HepG2 (cell line): Measurements from ENCODE around the gene PROM2. TPM values are rescaled to one million over a fixed set of nuclear protein-coding genes. Genes with fewer than 3 reads are reported as not detected.

Experiments
- ATAC-seq: fragments of 200-7000 bp; cut with Tn5 transposase; 3 replicates; pipeline ENCODE4 v1.9.1; 2020; ENCODE audit warnings: mild to moderate bottlenecking, moderate library complexity
- BruUV-seq: library from RNA; stranded (reverse); fragments of 400-500 nt; replicated peaks from 2 replicates; lab custom pipeline; 2021; lab: Mats Ljungman, UMichigan
- CTCF ChIA-PET: fragments of 300-600 bp; formaldehyde crosslinking; extraction: SDS; loops from one replicate; lab custom pipeline; 2021; ENCODE audit warnings: low total read pairs, inconsistent platforms, low intra/inter-chr PET ratio; lab: Yijun Ruan, JAX
- POLR2A ChIA-PET: fragments of 350-600 bp; sonication (Branson Sonifier 250); formaldehyde crosslinking; loops from one replicate; lab custom pipeline; 2020; ENCODE audit warnings: antibody characterized with exemption, inconsistent platforms; lab: Yijun Ruan, JAX
- DNase-seq: peaks from one replicate; pipeline ENCODE4 v3.0.0-alpha.2; 2015; ENCODE audit warnings: low spot score
- FAIRE-seq: peaks from 3 replicates; lab custom pipeline; 2011; peaks lifted over from hg19 to GRCh38; lab: Jason Lieb, UNC
- H2AFZ ChIP-seq: one replicate; pipeline ENCODE4 v1.6.1; 2011; ENCODE audit warnings: low read length, inconsistent platforms
- H3K27ac ChIP-seq: fragments of 300-600 bp; 3 replicates; pipeline ENCODE4 v1.8.0; 2011; ENCODE audit warnings: mixed run types, mild to moderate bottlenecking, mixed read lengths, low read length, inconsistent platforms; ENCODE audit not compliant: insufficient read depth; ENCODE audit errors: extremely low read length
- H3K27me3 ChIP-seq, 2 experiments: fragments of 200-600 bp in 1 of 2; 2 replicates in 1 of 2; 3 replicates in 1 of 2; pipeline versions ENCODE4 v1.6.0 to v1.8.0; 2011; ENCODE audit warnings: low read length in 2 of 2, mild to moderate bottlenecking in 2 of 2, moderate library complexity in 2 of 2, inconsistent platforms in 1 of 2; ENCODE audit not compliant: insufficient read depth in 2 of 2, control insufficient read depth in 1 of 2
- H3K36me3 ChIP-seq, 2 experiments: fragments of 200-600 bp in 1 of 2; replicated peaks in 1 of 2; 2 replicates in 1 of 2; 3 replicates in 1 of 2; pipeline versions ENCODE4 v1.5.1 to v1.8.0; 2011; ENCODE audit warnings: low read length in 2 of 2, inconsistent platforms in 1 of 2; ENCODE audit not compliant: insufficient read depth in 2 of 2, control insufficient read depth in 1 of 2
- H3K4me1 ChIP-seq: 2 replicates; pipeline ENCODE4 v1.5.1; 2012; ENCODE audit warnings: low read length, inconsistent platforms; ENCODE audit not compliant: insufficient read depth
- H3K4me2 ChIP-seq: 2 replicates; pipeline ENCODE4 v1.6.0; 2011; ENCODE audit warnings: low read depth, low read length, inconsistent platforms
- H3K4me3 ChIP-seq, 3 experiments: fragments of 200-600 bp in 1 of 3; sonication (generic), shearing (Covaris generic) in 1 of 3; replicated peaks in 1 of 3; 2 replicates each; pipeline ENCODE4 v1.5.1; 2011 to 2016; ENCODE audit warnings: low read length in 3 of 3, inconsistent platforms in 2 of 3, low read depth in 2 of 3, mild to moderate bottlenecking in 2 of 3, control low read depth in 1 of 3, mixed read lengths in 1 of 3; ENCODE audit not compliant: insufficient read depth in 1 of 3
- H3K79me2 ChIP-seq: one replicate; pipeline ENCODE4 v1.6.1; 2011; ENCODE audit warnings: low read length, inconsistent platforms; ENCODE audit not compliant: insufficient read depth
- H3K9ac ChIP-seq: 2 replicates; pipeline ENCODE4 v1.6.0; 2011; ENCODE audit warnings: mild to moderate bottlenecking, low read depth, low read length, inconsistent platforms; ENCODE audit not compliant: insufficient read depth
- H3K9me3 ChIP-seq: 2 replicates; pipeline ENCODE4 v1.5.1; 2012; ENCODE audit warnings: mild to moderate bottlenecking, low read length
- H4K20me1 ChIP-seq: 2 replicates; pipeline ENCODE4 v1.6.0; 2011; ENCODE audit warnings: inconsistent platforms, mild to moderate bottlenecking, low read length, moderate library complexity; ENCODE audit not compliant: insufficient read depth
- GTF2F1 ChIP-seq: fragments of 150-350 bp; IDR thresholded peaks from 2 replicates; pipeline ENCODE4 v1.6.1; 2014; ENCODE audit warnings: low read length
- MIXL1 ChIP-seq: IDR thresholded peaks from 2 replicates; pipeline ENCODE4 v1.6.1; 2016
- SOX5 ChIP-seq: IDR thresholded peaks from 2 replicates; pipeline ENCODE4 v1.6.1; 2016; ENCODE audit warnings: borderline replicate concordance
- WGBS: methylation state at CpG from one replicate; pipeline ENCODE4 v1.1.6; 2017; ENCODE audit warnings: low lambda C conversion rate; 5-methylcytosine and 5-hydroxymethylcytosine counted together
- in situ Hi-C: cut with HindIII; loops from 2 replicates; pipeline ENCODE4 v1.10.0; 2017; ENCODE audit warnings: low pct_unique_long_range_greater_than_20kb; ENCODE audit not compliant: extremely low pct_ligation_motif_present
- intact Hi-C: fragments of 100-400 bp; cut with micrococcal nuclease; formaldehyde crosslinking; loops from one replicate; pipeline ENCODE4 v1.10.0; 2022; ENCODE audit not compliant: unreplicated experiment
- polyA plus RNA-seq, 8 experiments: library from polyadenylated mRNA; depleted of rRNA in 3 of 8; stranded (reverse) in 7 of 8; unstranded in 1 of 8; fragments of >200 nt; fragmentation: Illumina TruSeq in 4 of 8; extraction: Trizol in 4 of 8; gene quantifications; 2 replicates each; pipeline versions ENCODE4 v1.2.1 to v1.2.3, GENCODE V29; 2011 to 2016; ENCODE audit warnings: low read depth in 4 of 8, missing spikeins in 1 of 8, mixed read lengths in 1 of 8; ENCODE audit not compliant: insufficient read depth in 1 of 8
- total RNA-seq, 5 experiments: library from RNA; depleted of rRNA; stranded (reverse); fragments of >200 nt; fragmentation: Illumina TruSeq; extraction: Trizol; gene quantifications; 2 replicates each; pipeline ENCODE4 v1.2.3, GENCODE V29; 2016; ENCODE audit warnings: low read depth in 1 of 5
- TF ChIP-seq, protein P1 (sequence below): sonication (generic); formaldehyde crosslinking; IDR thresholded peaks from 2 replicates; pipeline ENCODE4 v1.5.0; 2020; ENCODE audit warnings: missing genetic modification reagents
- TF ChIP-seq, protein P2 (sequence below): fragments of 450-650 bp; IDR thresholded peaks from 2 replicates; pipeline ENCODE4 v1.6.1; 2016

Gene PROM2
- total and polyA plus RNA-seq, 2 of the 13 experiments (the other 11 are each of a cell fraction or from before 2014, with no cell fraction given): not detected

DNA sequence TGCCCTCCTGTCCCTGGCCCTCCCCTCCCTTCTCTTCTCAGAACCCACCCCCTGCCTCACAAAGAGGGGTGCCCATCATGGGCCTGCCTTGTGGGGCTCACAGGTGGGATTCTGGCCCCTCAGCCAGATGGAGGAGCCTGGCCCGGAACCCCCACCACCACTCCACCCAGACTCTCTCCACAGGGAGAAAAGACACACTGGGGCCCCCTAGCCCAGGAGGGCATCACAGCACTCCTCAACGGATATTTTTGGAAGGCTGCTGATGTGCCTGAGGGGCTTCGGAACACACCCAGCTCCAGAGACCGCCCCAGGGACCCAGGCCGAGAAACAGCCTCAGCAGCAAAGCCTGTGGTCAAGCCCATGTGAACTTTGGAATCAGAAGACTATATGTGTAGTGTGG is 32.8 kb downstream of the PROM2 start:
- H3K36me3 ChIP-seq: no peaks in the 10 kb centered on the region
- peaks cover 0 to 38% of the 10 kb centered on the region in 2 experiments; a peak in 3 of 5 replicates for H3K27me3 ChIP-seq
- H3K4me2 ChIP-seq: no peak overlapping the region
- DNase-seq (no peak), FAIRE-seq (no peak), ATAC-seq (no peak)
- no peak overlapping the region for H3K4me3 ChIP-seq
- no peak overlapping the region for H3K9ac ChIP-seq
- ChIA-PET POLR2A (no interaction called here), CTCF (no interaction called here)
- 63% methylated on average over 2 of the region's 5 CpGs for WGBS
- H2AFZ ChIP-seq: no peak overlapping the region
- intact Hi-C loops: no loop called here
- no TSS peak for BruUV-seq
- in situ Hi-C loops: no loop called here
- H3K79me2 ChIP-seq: no peaks in the 10 kb centered on the region
- peaks cover 19% of the 10 kb centered on the region for H3K4me1 ChIP-seq
- TF ChIP-seq GTF2F1 (no peak), SOX5 (CRISPR knock-in tag) (no peak)
- TF ChIP-seq, protein P1, sequence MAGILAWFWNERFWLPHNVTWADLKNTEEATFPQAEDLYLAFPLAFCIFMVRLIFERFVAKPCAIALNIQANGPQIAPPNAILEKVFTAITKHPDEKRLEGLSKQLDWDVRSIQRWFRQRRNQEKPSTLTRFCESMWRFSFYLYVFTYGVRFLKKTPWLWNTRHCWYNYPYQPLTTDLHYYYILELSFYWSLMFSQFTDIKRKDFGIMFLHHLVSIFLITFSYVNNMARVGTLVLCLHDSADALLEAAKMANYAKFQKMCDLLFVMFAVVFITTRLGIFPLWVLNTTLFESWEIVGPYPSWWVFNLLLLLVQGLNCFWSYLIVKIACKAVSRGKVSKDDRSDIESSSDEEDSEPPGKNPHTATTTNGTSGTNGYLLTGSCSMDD (CRISPR knock-in tag): no peak
- no peak overlapping the region for H3K27ac ChIP-seq
- no peaks in the 10 kb centered on the region for H3K9me3 ChIP-seq
- H4K20me1 ChIP-seq: no peaks in the 10 kb centered on the region

DNA sequence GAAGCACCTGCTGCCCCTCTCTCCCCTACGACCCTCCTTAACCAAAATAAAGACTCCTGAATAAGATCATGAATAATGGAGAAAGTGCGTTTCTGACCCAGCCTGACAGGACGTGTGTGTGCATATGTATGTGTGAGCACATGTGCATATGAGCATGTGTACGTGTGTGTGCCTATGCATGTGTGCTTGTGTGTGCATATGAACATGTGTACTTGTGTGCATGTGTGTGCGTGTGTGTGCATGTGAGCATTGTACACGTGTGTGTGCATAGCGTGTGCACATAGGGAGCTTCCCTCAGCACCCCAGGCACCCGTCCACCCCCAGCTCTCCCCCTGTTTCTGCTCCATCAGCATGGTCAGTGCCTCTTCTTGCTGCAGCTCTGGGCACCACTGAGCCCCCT is 33.6 kb downstream of the PROM2 start:
- no peak overlapping the region for H3K9ac ChIP-seq
- no peak for ATAC-seq
- no TSS peak for BruUV-seq
- no peak overlapping the region for H3K27ac ChIP-seq
- peaks cover 2 to 47% of the 10 kb centered on the region in 2 experiments; a peak in 4 of 5 replicates for H3K27me3 ChIP-seq
- ChIA-PET CTCF (no interaction called here), POLR2A (no interaction called here)
- no peak for TF ChIP-seq MIXL1 (CRISPR knock-in tag)
- TF ChIP-seq, protein P2, sequence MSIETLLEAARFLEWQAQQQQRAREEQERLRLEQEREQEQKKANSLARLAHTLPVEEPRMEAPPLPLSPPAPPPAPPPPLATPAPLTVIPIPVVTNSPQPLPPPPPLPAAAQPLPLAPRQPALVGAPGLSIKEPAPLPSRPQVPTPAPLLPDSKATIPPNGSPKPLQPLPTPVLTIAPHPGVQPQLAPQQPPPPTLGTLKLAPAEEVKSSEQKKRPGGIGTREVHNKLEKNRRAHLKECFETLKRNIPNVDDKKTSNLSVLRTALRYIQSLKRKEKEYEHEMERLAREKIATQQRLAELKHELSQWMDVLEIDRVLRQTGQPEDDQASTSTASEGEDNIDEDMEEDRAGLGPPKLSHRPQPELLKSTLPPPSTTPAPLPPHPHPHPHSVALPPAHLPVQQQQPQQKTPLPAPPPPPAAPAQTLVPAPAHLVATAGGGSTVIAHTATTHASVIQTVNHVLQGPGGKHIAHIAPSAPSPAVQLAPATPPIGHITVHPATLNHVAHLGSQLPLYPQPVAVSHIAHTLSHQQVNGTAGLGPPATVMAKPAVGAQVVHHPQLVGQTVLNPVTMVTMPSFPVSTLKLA: peak; percentile 96
- H3K4me1 ChIP-seq: peaks cover 19% of the 10 kb centered on the region
- H3K9me3 ChIP-seq: no peaks in the 10 kb centered on the region
- in situ Hi-C loops (no loop called here), intact Hi-C loops (no loop called here)
- no peak for FAIRE-seq
- DNase-seq: no peak
- no peak overlapping the region for H3K4me3 ChIP-seq
- no peak overlapping the region for H2AFZ ChIP-seq
- 35% methylated on average over 8 of the region's 8 CpGs for WGBS
- no peaks in the 10 kb centered on the region for H4K20me1 ChIP-seq
- H3K4me2 ChIP-seq: no peak overlapping the region
- no peaks in the 10 kb centered on the region for H3K79me2 ChIP-seq
- H3K36me3 ChIP-seq: no peaks in the 10 kb centered on the region
